Gastroesophageal sphincter (tissue), 4 donors: Measurements from ENCODE around the gene ACHE. TPM values are rescaled to one million over a fixed set of nuclear protein-coding genes. Genes with fewer than 3 reads are reported as not detected.

Experiments used
- ATAC-seq: fragments of 150-250 bp; one replicate; pipeline ENCODE4 v1.9.1; 2016; ENCODE audit warnings: mild to moderate bottlenecking, moderate library complexity
- H3K27ac ChIP-seq, 4 donors: fragments of 200-600 bp; sonication (generic) in 3 of 4; 1 replicate in 3 of 4; 2 replicates in 1 of 4; pipeline ENCODE4 v1.5.1; 2016 to 2019
- H3K27me3 ChIP-seq: fragments of 200-600 bp; sonication (generic); one replicate; pipeline ENCODE4 v1.5.1; 2019
- H3K36me3 ChIP-seq, 2 donors: fragments of 200-600 bp; sonication (generic); one replicate each; pipeline ENCODE4 v1.5.1; 2019; ENCODE audit warnings: control low read depth in 1 of 2
- H3K4me1 ChIP-seq, 3 donors: fragments of 200-600 bp; sonication (generic); 1 replicate in 2 of 3; 2 replicates in 1 of 3; pipeline ENCODE4 v1.5.1; 2016 to 2019; ENCODE audit warnings: control low read depth in 2 of 3
- H3K4me3 ChIP-seq, 2 donors: fragments of 200-600 bp; sonication (generic); one replicate each; pipeline ENCODE4 v1.5.1; 2019; ENCODE audit warnings: mild to moderate bottlenecking in 1 of 2, moderate library complexity in 1 of 2
- H3K9me3 ChIP-seq, 3 donors: fragments of 200-600 bp; sonication (generic); one replicate each; pipeline ENCODE4 v1.5.1; 2017 to 2019; ENCODE audit warnings: control low read depth in 2 of 3
- CTCF ChIP-seq, 4 experiments: fragments of 200-600 bp in 2 of 4; fragments of 450-650 bp in 2 of 4; sonication (generic) in 1 of 4; IDR thresholded peaks; one replicate each; pipeline ENCODE4 v1.5.1; 2017 to 2019; ENCODE audit warnings: antibody characterized with exemption in 4 of 4, mild to moderate bottlenecking in 2 of 4, moderate library complexity in 2 of 4
- EP300 ChIP-seq: sonication (generic); formaldehyde crosslinking; IDR thresholded peaks from one replicate; pipeline ENCODE4 v1.6.1; 2017; ENCODE audit warnings: antibody characterized with exemption, mild to moderate bottlenecking
- POLR2A ChIP-seq, 2 donors: fragments of 450-650 bp; IDR thresholded peaks; one replicate each; pipeline ENCODE4 v1.6.1; 2017; ENCODE audit warnings: antibody characterized with exemption in 2 of 2, mild to moderate bottlenecking in 2 of 2, moderate library complexity in 1 of 2
- POLR2AphosphoS5 ChIP-seq: sonication (generic); formaldehyde crosslinking; IDR thresholded peaks from one replicate; pipeline ENCODE4 v1.6.1; 2017; ENCODE audit warnings: antibody characterized with exemption
- WGBS, 2 donors: methylation state at CpG; one replicate each; pipeline ENCODE4 v1.1.5; 2018; ENCODE audit warnings: low coverage in 1 of 2; 5-methylcytosine and 5-hydroxymethylcytosine counted together
- total RNA-seq, 4 donors: library from RNA; depleted of rRNA; stranded (reverse); fragments of >200 nt; gene quantifications; one replicate each; pipeline ENCODE4 v1.1.0, GENCODE V29; 2016

The ACHE gene
- total RNA-seq, 4 donors from 2014 or later, result 0.62 to 3.6 (median 1.1) TPM

GRCh38 chr7:100888988-100889750 is 6.5 kb downstream of the ACHE start, which contains the start of gene UFSP1:
UFSP1 (minus strand) TSS chr7:100889715; CDS start chr7:100889271, 444 bp downstream.
- H3K4me1 ChIP-seq, result peaks cover 0 to 50% (median 21%) of the 10 kb centered on the region in 3 donors
- H3K9me3 ChIP-seq, result no peaks in the 10 kb centered on the region
- peak; percentile 62 for ATAC-seq
- peaks cover 3% of the 10 kb centered on the region for H3K27me3 ChIP-seq
- TF ChIP-seq POLR2AphosphoS5 (no peak), CTCF (IDR thresholded peaks at IDR 0.05) (peak in 2 of 4 experiments; percentile 28 to 35)
- whole genome bisulfite sequencing, 2 donors, result no CpG with 5 or more reads among the region's 73 CpGs
- H3K27ac ChIP-seq, result peak within 1 kb of the TSS; percentile 76 to 92 (median 86)
- H3K4me3 ChIP-seq, result peak within 1 kb of the TSS; percentile 46 to 75
- H3K36me3 ChIP-seq, result peaks cover 0 to 46% of the 10 kb centered on the region in 2 donors

- Histone ChIP-seq H3K4me1 (peaks cover 0 to 50% (median 21%) of the 10 kb centered on the region in 3 donors), H3K9me3 (no peaks in the 10 kb centered on the region), H3K27me3 (no peaks in the 10 kb centered on the region), H3K36me3 (peaks cover 0 to 53% of the 10 kb centered on the region in 2 donors), H3K27ac (peak overlapping the region in 3 of 4 donors; percentile 84 to 92 (median 89)), H3K4me3 (peak overlapping the region; percentile 46 to 75)
- ATAC-seq, result no peak
- WGBS, 2 donors, result 49 to 80% methylated on average over 1 to 11 of the region's 18 CpGs
- TF ChIP-seq EP300, result no peak
- no peak for TF ChIP-seq POLR2AphosphoS5
- TF ChIP-seq POLR2A (IDR thresholded peaks at IDR 0.05), result no peak
- TF ChIP-seq CTCF (IDR thresholded peaks at IDR 0.05), result no peak
Observed at GRCh38 chr7:100888291-100888987, 7.2 kb downstream of the ACHE start.

- peaks cover 0 to 50% (median 21%) of the 10 kb centered on the region in 3 donors for H3K4me1 ChIP-seq
- ATAC-seq, result no peak
- H3K36me3 ChIP-seq, result peaks cover 0 to 60% of the 10 kb centered on the region in 2 donors
- TF ChIP-seq EP300 (no peak), POLR2AphosphoS5 (no peak), CTCF (IDR thresholded peaks at IDR 0.05) (no peak), POLR2A (IDR thresholded peaks at IDR 0.05) (no peak)
- 42 to 51% methylated on average over 11 to 12 of the region's 21 CpGs for WGBS, 2 donors
- H3K4me3 ChIP-seq, result no peak overlapping the region
- H3K27me3 ChIP-seq, result no peaks in the 10 kb centered on the region
- peak overlapping the region in 3 of 4 donors; percentile 7 to 92 (median 49) for H3K27ac ChIP-seq
- no peaks in the 10 kb centered on the region for H3K9me3 ChIP-seq
Observed at GRCh38 chr7:100887516-100888290, 8.0 kb downstream of the ACHE start.

GRCh38 chr7:100886936-100887515 is 8.7 kb downstream of the ACHE start:
- 62 to 64% methylated on average over 5 to 9 of the region's 25 CpGs for WGBS, 2 donors
- ATAC-seq, result no peak
- Histone ChIP-seq H3K4me3 (no peak overlapping the region), H3K27me3 (no peaks in the 10 kb centered on the region), H3K27ac (peak overlapping the region in 3 of 4 donors; percentile 7 to 92 (median 49)), H3K4me1 (peaks cover 0 to 50% (median 21%) of the 10 kb centered on the region in 3 donors), H3K36me3 (peaks cover 0 to 67% of the 10 kb centered on the region in 2 donors), H3K9me3 (no peaks in the 10 kb centered on the region)
- TF ChIP-seq CTCF (IDR thresholded peaks at IDR 0.05) (no peak), POLR2AphosphoS5 (no peak), POLR2A (IDR thresholded peaks at IDR 0.05) (no peak)
